Medulla oblongata (tissue), 1 donor: ENCODE data around the gene DST.

Experiments used
- DNase-seq: peaks from one replicate; pipeline ENCODE4 v3.0.0-alpha.2; 2015; ENCODE audit errors: extremely low spot score

DST gene

GRCh38 chr6:56483929-56484328, 158.8 kb downstream of the DST start:
- no peak for DNase-seq

- no peak for DNase-seq
These were observed 160.2 kb downstream of the DST start for GRCh38 chr6:56482525-56482924.

DNA sequence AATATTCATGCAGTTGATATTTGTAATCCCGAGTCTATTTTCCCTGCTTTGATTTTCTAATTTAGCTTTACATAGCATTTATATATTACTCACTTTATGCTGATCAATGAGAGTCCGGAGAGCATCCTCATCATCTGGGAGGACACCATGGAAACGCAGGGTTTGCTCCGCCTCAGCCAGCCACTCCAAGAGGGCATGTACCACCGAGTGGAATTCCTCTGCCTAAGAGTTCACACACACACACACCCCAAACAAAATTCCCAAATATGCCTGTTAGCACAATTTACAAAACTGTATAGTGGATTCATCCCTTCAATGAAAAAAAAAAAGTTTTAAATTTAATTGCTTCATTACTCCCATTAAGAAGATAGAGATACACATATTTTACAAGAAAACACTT, 160.7 kb downstream of the DST start:
- DNase-seq, result no peak

DNA sequence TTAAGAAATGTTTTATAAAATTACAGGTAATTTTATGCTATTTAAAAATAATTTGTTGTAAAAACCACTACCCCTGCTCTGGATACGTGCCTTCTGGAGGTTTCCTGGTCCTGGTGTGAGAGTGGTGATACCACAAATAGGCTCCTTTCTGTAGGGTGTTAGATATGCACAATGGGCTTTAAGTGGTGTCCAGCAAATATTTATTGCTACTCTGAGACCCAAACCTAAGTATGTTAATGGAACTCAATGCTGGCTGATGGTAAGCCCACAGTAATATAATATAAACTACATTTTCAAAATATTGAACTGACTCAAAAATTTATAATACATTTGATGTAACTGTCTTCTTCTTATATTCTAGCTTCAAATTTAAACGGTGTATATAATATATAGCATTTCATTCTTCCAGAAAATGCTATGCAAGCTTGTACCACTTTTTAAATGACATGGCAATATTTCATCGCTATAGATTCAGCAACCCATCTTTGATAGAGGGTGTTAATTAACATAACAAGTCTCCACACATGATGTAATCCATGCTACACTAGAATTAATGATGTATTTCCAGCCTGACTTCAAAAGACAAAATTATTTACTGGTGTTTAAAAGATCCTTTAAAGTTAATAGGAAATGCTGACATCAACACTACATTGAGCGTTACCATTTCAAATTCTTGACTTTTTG, 161.9 kb downstream of the DST start:
- no peak for DNase-seq

GRCh38 chr6:56480246-56480645, 162.4 kb downstream of the DST start:
- DNase-seq, result no peak

DNA sequence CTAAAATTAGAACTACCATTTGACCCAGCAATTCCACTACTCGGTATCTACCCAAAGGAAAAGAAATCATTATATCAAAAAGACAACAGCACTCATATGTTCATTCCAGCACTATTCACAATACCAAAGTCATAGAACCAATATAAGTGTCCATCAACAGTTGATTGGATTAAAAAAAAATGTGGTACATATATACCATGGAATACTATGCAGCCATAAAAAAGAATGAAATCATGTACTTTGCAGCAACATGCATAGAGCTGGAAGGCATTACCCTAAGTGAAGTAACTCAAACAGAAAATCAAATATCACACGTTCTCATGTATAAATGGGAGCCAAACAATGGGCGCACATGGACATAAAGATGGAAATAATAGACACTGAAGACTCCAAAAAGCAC, 163.3 kb downstream of the DST start:
- no peak for DNase-seq

- DNase-seq, result no peak
These were observed 164.5 kb downstream of the DST start for GRCh38 chr6:56478202-56478601.

- peak; percentile 17 for DNase-seq
These were observed 165.4 kb downstream of the DST start for GRCh38 chr6:56477241-56477640.

GRCh38 chr6:56475736-56476457, 166.8 kb downstream of the DST start:
- DNase-seq, result no peak

DNA sequence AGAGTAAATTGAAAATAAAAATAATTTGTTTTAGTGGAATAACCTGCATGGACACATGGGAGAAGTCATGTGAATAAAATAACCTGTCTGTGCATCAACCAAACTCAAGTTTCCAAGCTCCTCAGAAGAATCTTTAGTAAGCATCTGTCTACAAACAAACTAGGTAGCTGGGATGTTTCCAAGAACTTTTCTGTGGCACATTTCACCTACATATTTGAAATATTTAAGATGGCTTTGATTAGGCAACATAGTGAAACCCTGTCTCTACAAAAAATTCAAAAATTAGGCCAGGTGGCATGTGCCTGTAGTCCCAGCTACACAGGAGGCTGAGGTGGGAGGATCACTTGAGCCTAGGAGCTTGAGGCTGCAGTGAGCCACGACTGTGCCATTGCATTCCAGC, 168.2 kb downstream of the DST start:
- no peak for DNase-seq

DNA sequence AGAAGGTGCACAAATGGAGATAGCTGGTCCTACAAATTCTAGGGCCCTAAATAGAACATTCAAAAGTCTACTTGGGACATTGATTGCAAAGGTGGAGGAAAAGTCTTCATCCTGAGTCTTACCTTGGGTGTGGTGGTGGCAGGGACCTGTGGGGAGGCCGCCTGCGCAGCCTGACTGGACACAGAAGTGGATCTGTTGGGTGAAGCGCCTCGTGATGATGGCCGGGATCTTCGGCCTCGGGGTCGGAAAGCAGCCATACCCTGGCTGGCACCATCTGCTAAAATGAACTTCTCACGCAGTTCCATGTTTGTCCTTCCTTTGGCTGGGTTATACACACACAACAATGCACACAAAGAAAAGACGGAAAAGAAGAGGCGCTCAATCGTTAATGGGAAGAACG, 179.2 kb downstream of the DST start:
- no peak for DNase-seq

DNA sequence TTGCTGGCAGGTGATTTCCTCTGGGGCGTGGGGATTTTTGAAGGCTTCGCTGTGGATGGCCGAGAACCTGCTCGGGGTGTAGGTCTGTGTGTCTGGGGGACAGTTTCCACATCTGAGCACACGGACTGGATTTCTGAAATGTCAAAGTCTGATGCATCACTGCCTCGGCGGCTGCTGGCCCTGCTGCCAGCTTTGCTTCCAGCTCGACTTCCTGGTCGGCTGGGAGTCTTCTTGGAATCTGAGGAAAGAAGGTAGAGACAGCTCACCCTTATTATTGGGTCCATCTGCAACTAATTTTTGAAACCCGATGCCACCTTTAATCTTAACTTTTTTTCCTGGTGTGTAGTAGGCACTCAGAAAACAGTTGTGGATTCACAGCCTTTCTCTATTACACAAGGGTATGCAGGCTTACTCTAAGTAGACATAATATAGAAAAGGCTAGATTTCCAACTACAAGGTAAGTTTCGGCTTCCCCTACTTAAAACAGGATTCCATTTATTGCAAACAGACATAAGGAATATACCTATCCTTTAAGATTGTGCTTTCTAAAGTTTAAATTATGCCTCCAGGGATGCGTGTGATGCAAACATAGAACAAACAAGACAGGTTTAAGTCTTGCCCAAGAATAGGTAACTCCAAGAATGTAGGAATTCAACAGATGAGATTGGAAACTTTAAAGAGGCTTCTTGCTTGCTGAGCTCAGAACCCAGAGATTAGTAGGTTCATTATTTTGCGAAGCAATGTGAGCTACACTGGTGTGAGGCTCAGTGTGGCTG, 183.5 kb downstream of the DST start:
- no peak for DNase-seq

- no peak for DNase-seq
These were observed 184.3 kb downstream of the DST start for GRCh38 chr6:56458324-56458884.

GRCh38 chr6:56456785-56457184, 185.9 kb downstream of the DST start:
- no peak for DNase-seq

DNA sequence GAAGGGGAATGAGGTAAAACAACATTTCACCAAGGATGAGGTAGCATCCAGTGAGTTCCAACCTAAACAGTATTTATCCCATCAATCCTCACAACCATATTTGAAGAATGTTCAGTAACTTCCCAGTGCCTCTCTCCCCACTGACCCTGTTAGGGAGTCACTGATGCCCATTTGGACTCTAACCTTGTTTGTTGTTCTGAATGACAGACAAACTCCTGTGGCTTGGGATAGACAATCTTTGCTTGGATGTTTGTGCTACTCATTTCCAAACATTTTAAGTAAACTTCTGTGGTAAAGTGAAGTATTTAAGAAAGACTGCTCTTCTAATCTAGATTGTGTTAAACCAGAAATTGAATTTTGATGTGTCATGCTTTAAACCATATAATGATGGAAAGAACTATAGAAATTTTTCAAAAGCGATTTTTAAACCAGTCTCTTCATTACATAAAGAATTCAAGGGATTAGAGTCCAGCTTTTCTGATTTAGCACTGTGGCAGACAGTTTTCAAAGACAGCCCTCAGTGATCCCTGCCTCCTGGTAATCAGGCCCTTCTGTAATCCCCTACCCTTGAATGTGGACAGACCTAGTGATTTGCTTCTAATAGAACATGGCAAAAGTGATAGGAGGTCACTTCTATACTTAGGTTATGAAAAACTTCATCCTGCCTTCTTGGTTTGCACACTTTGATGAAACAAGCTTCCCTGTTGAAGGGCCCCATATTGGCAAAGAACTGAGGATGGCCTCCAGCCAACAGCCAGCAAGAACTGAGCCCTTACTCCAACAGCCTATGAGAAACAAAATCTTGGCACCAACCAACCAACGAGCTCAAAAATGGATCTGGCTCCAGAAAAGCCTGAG, 191.6 kb downstream of the DST start:
- peak; percentile 24 for DNase-seq

- DNase-seq, result no peak
These were observed 192.3 kb downstream of the DST start for GRCh38 chr6:56450376-56450775.

DNA sequence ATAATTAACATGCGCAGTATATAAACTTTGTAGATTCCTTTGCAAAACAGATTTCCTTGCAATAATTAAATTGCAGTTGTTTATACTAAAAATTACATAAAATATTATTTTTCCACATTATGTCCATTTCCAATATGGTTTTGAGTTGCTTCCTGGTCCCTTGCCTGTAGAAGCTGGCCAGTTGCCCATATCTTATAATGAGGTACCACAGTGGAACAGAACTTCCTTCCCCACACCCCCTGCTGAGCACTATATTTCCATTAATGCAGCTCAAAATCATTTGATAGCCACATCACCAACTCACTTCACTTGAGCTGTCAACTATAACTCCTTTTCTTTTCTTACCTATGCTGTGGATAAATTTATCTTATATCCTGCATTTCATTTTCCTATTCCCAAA, 194.6 kb downstream of the DST start:
- no peak for DNase-seq

GRCh38 chr6:56445818-56446217, 196.9 kb downstream of the DST start:
- DNase-seq, result no peak

- DNase-seq, result no peak
These were observed 197.8 kb downstream of the DST start for GRCh38 chr6:56444855-56445254.

DNA sequence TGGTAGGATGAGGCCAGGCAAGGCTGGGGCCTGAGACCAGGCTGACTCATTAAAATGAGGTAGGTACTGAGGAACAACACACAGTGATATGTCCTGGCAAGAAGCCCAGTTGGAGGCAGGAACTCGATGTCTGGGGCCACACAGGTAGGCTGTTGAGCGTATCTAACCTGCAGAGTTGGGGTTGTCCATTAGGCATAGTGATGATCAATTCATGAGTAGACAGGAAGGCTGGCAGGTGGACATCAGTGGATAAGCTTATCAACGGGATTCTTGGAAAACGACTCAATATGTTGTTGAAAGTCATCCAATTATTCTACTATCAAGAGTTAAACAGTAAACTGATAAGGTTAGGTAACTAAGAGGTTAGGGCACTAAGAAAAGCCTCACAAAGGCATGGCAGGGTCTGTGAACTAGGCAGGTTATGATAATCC, 202.1 kb downstream of the DST start:
- no peak for DNase-seq

- DNase-seq, result no peak
These were observed 205.4 kb downstream of the DST start for GRCh38 chr6:56437171-56437900.
